K562 (cell line): Measurements from ENCODE around the gene CCDC85B. TPM values are rescaled to one million over a fixed set of nuclear protein-coding genes. Genes with fewer than 3 reads are reported as not detected.

Experiments used
- ARID4B ChIP-seq: sonication (generic); formaldehyde crosslinking; IDR thresholded peaks from 2 replicates; pipeline ENCODE4 v1.8.0; 2022; ENCODE audit warnings: mild to moderate bottlenecking, missing genetic modification reagents
- CHAMP1 ChIP-seq: fragments of 450-650 bp; IDR thresholded peaks from 2 replicates; pipeline ENCODE4 v1.6.1; 2016; ENCODE audit warnings: mild to moderate bottlenecking
- E2F6 ChIP-seq, 2 experiments: IDR thresholded peaks; 2 replicates each; pipeline ENCODE4 v1.6.1; 2011; ENCODE audit warnings: borderline replicate concordance in 1 of 2, control low read depth in 1 of 2, low read depth in 1 of 2, low read length in 1 of 2, mild to moderate bottlenecking in 1 of 2, mixed read lengths in 1 of 2, moderate library complexity in 1 of 2; ENCODE audit not compliant: insufficient read depth in 1 of 2, insufficient read length in 1 of 2, poor library complexity in 1 of 2, severe bottlenecking in 1 of 2; ENCODE audit errors: extremely low read depth in 1 of 2
- GTF2B ChIP-seq: IDR thresholded peaks from 2 replicates; pipeline ENCODE4 v1.6.1; 2011; ENCODE audit not compliant: insufficient read length; ENCODE audit errors: extremely low read depth
- HMGXB4 ChIP-seq: sonication (generic); formaldehyde crosslinking; IDR thresholded peaks from 2 replicates; pipeline ENCODE4 v1.8.1; 2023; ENCODE audit warnings: mild to moderate bottlenecking, missing genetic modification reagents
- KLF13 ChIP-seq: fragments of 450-650 bp; IDR thresholded peaks from 2 replicates; pipeline ENCODE4 v1.6.1; 2016; ENCODE audit warnings: missing genetic modification characterization, low read depth, mild to moderate bottlenecking, missing compliant biosample characterization, moderate library complexity, borderline replicate concordance
- MCM2 ChIP-seq: fragments of 450-650 bp; IDR thresholded peaks from 2 replicates; pipeline ENCODE4 v1.6.1; 2017; ENCODE audit warnings: low read depth, mild to moderate bottlenecking
- NFXL1 ChIP-seq: fragments of 450-650 bp; formaldehyde crosslinking; IDR thresholded peaks from 2 replicates; pipeline ENCODE4 v1.4.0; 2021; ENCODE audit warnings: mild to moderate bottlenecking
- PHF8 ChIP-seq: fragments of 200-600 bp; sonication (generic); IDR thresholded peaks from 2 replicates; pipeline ENCODE4 v1.6.1; 2012; ENCODE audit warnings: mixed run types, mild to moderate bottlenecking, inconsistent platforms, low read length, moderate library complexity, borderline replicate concordance
- STAG1 ChIP-seq: sonication (generic); formaldehyde crosslinking; IDR thresholded peaks from 2 replicates; pipeline ENCODE4 v1.5.0; 2020; ENCODE audit warnings: missing genetic modification reagents, borderline replicate concordance
- THRB ChIP-seq: fragments of 450-650 bp; formaldehyde crosslinking; conservative IDR thresholded peaks from 2 replicates; pipeline ENCODE4 v1.4.0; 2022; ENCODE audit warnings: mild to moderate bottlenecking, missing genetic modification characterization
- ZNF165 ChIP-seq: fragments of 250-450 bp; sonication (Bioruptor Pico); IDR thresholded peaks from 2 replicates; pipeline ENCODE4 v1.4.0; 2020; ENCODE audit warnings: borderline replicate concordance
- ZNF696 ChIP-seq: fragments of 250-450 bp; sonication (Bioruptor Pico); conservative IDR thresholded peaks from 2 replicates; pipeline ENCODE4 v1.4.0; 2020; ENCODE audit warnings: mild to moderate bottlenecking, moderate library complexity
- polyA plus RNA-seq, 8 experiments: library from polyadenylated mRNA; depleted of rRNA in 4 of 8; stranded (reverse) in 5 of 8; unstranded in 3 of 8; fragments of >200 nt; fragmentation: Nextera tagmentation in 2 of 8; fragmentation: Illumina TruSeq in 1 of 8; extraction: Ambion mirVana in 2 of 8; extraction: Trizol in 1 of 8; gene quantifications; 2 replicates each; pipeline versions ENCODE4 v1.2.1 to v1.2.3, GENCODE V29; 2011 to 2014; ENCODE audit warnings: inconsistent platforms in 1 of 8, missing spikeins in 1 of 8
- total RNA-seq, 7 experiments: library from RNA; depleted of rRNA in 6 of 7; stranded (reverse); fragments of >200 nt in 6 of 7; fragmentation: Illumina TruSeq in 2 of 7; extraction: Trizol in 2 of 7; gene quantifications; 2 replicates each; pipeline versions ENCODE4 v1.2.1 to v1.2.3, GENCODE V29; 2011 to 2021; ENCODE audit warnings: low replicate concordance in 1 of 7

Gene CCDC85B
- total and polyA plus RNA-seq, 9 of the 15 experiments (the other 6 are each of a cell fraction or from before 2014, with no cell fraction given), result 0.14 to 138 (median 6.2) TPM

GRCh38 chr11:65899356-65900124 lies 9.1 kb downstream of the CCDC85B start (continued):
- TF ChIP-seq ARID4B, result peak; percentile 88
- TF ChIP-seq PHF8, result peak; percentile 32; the same call in 1 of the 2 replicates
- no peak for TF ChIP-seq CHAMP1
- TF ChIP-seq E2F6 (IDR thresholded peaks at IDR 0.05; ENCODE audit: borderline replicate concordance in 1 of 2, extremely low read depth in 1 of 2, insufficient read depth in 1 of 2, insufficient read length in 1 of 2, low read depth in 1 of 2, low read length in 1 of 2, poor library complexity in 1 of 2, severe bottlenecking in 1 of 2), result peak; percentile 94 to 97
- peak; percentile 39; the same call in 1 of the 2 replicates for TF ChIP-seq KLF13 (tag)
- TF ChIP-seq HMGXB4 (CRISPR knock-in tag), result no peak
- no peak for TF ChIP-seq MCM2
- no peak for TF ChIP-seq STAG1
- TF ChIP-seq ZNF696 (CRISPR knock-in tag), result no peak
- no peak for TF ChIP-seq NFXL1 (CRISPR knock-in tag)
- TF ChIP-seq GTF2B, result no peak
- TF ChIP-seq ZNF165, result no peak
- TF ChIP-seq THRB (CRISPR knock-in tag), result no peak
